K562 (cell line): ENCODE data around the gene LAMP1. TPM values are rescaled to one million over a fixed set of nuclear protein-coding genes. Genes with fewer than 3 reads are reported as not detected.
A peak's percentile ranks its signal among the peaks of the same experiment; 100 is the strongest.

Experiments used
- ATAC-seq: fragments of 200-7000 bp; cut with Tn5 transposase; 3 replicates; pipeline ENCODE4 v1.9.1; 2020; ENCODE audit warnings: moderate library complexity
- BruUV-seq: library from RNA; stranded (reverse); fragments of 400-500 nt; replicated peaks from 2 replicates; lab custom pipeline; 2021; lab: Mats Ljungman, UMichigan
- CTCF ChIA-PET: fragments of 300-600 bp; formaldehyde crosslinking; extraction: SDS; loops from one replicate; lab custom pipeline; 2021; ENCODE audit warnings: low intra/inter-chr PET ratio; lab: Yijun Ruan, JAX
- POLR2A ChIA-PET: fragments of 300-600, 350-650 bp; sonication (Branson Sonifier 250); formaldehyde crosslinking; extraction: SDS; loops from one replicate; lab custom pipeline; 2021; ENCODE audit warnings: antibody characterized with exemption, inconsistent platforms; lab: Yijun Ruan, JAX
- DNase-seq, 4 experiments: peaks; one replicate each; pipeline versions ENCODE4 v3.0.0 to v3.0.0-alpha.2; 2011 to 2018; ENCODE audit warnings: low spot score in 3 of 4, mixed read lengths in 3 of 4; ENCODE audit errors: extremely low read depth in 1 of 4
- FAIRE-seq: peaks from 2 replicates; lab custom pipeline; 2011; peaks lifted over from hg19 to GRCh38; lab: Jason Lieb, UNC
- H2AFZ ChIP-seq: 2 replicates; pipeline ENCODE4 v1.6.0; 2011; ENCODE audit warnings: low read depth, low read length, control low read depth, inconsistent platforms
- H3K27ac ChIP-seq: fragments of 200-600 bp; 3 replicates; pipeline ENCODE4 v1.8.0; 2011; ENCODE audit warnings: low read depth, mild to moderate bottlenecking, control low read depth, inconsistent platforms, low read length, moderate library complexity, mixed read lengths; ENCODE audit errors: extremely low read depth
- H3K27me3 ChIP-seq, 2 experiments: fragments of 300-600 bp in 1 of 2; 2 replicates in 1 of 2; 3 replicates in 1 of 2; pipeline versions ENCODE4 v1.6.0 to v1.8.0; 2011; ENCODE audit warnings: inconsistent platforms in 2 of 2, low read length in 2 of 2, mild to moderate bottlenecking in 1 of 2, mixed read lengths in 1 of 2, moderate library complexity in 1 of 2; ENCODE audit not compliant: control insufficient read depth in 2 of 2, insufficient read depth in 2 of 2
- H3K36me3 ChIP-seq: fragments of 300-600 bp; 3 replicates; pipeline ENCODE4 v1.8.0; 2011; ENCODE audit warnings: mild to moderate bottlenecking, low read length, inconsistent platforms; ENCODE audit not compliant: control insufficient read depth, insufficient read depth
- H3K4me1 ChIP-seq, 2 experiments: fragments of 200-600 bp in 1 of 2; replicated peaks in 1 of 2; 2 replicates in 1 of 2; 3 replicates in 1 of 2; pipeline versions ENCODE4 v1.5.1 to v1.8.0; 2011; ENCODE audit warnings: inconsistent platforms in 2 of 2, low read length in 2 of 2, mild to moderate bottlenecking in 1 of 2, mixed read lengths in 1 of 2, moderate library complexity in 1 of 2; ENCODE audit not compliant: control insufficient read depth in 2 of 2, insufficient read depth in 2 of 2
- H3K4me2 ChIP-seq: 2 replicates; pipeline ENCODE4 v1.6.1; 2011; ENCODE audit warnings: low read length, control low read depth, inconsistent platforms, mixed read lengths; ENCODE audit not compliant: insufficient read depth
- H3K4me3 ChIP-seq: fragments of 200-600 bp; sonication (generic), shearing (Covaris generic); 2 replicates; pipeline ENCODE4 v1.5.1; 2016; ENCODE audit warnings: control low read depth, inconsistent platforms
- H3K79me2 ChIP-seq: fragments of 200-600 bp; 3 replicates; pipeline ENCODE4 v1.8.0; 2011; ENCODE audit warnings: low read length, inconsistent platforms; ENCODE audit not compliant: control insufficient read depth, insufficient read depth
- H3K9ac ChIP-seq, 2 experiments: 2 replicates each; pipeline versions ENCODE4 v1.6.0 to v1.6.1; 2011; ENCODE audit warnings: low read depth in 2 of 2, low read length in 2 of 2, control low read depth in 1 of 2, inconsistent platforms in 1 of 2, mild to moderate bottlenecking in 1 of 2, mixed read lengths in 1 of 2; ENCODE audit not compliant: insufficient read depth in 1 of 2
- H3K9me1 ChIP-seq: one replicate; pipeline ENCODE4 v1.6.0; 2011; ENCODE audit warnings: inconsistent platforms, mild to moderate bottlenecking, low read length, moderate library complexity; ENCODE audit not compliant: control insufficient read depth, insufficient read depth
- H3K9me3 ChIP-seq: replicated peaks from 2 replicates; pipeline ENCODE4 v1.5.1; 2011; ENCODE audit warnings: low read depth, low read length, inconsistent platforms; ENCODE audit not compliant: control insufficient read depth, insufficient read depth
- H4K20me1 ChIP-seq: replicated peaks from 2 replicates; pipeline ENCODE4 v1.6.1; 2011; ENCODE audit warnings: low read length, inconsistent platforms, mixed read lengths; ENCODE audit not compliant: control insufficient read depth, insufficient read depth
- DACH1 ChIP-seq: fragments of 450-650 bp; IDR thresholded peaks from 2 replicates; pipeline ENCODE4 v1.6.1; 2018; ENCODE audit not compliant: partially characterized antibody
- FOXK1 ChIP-seq: sonication (generic); formaldehyde crosslinking; IDR thresholded peaks from 2 replicates; pipeline ENCODE4 v1.8.0; 2022; ENCODE audit warnings: missing genetic modification reagents, mild to moderate bottlenecking, borderline replicate concordance
- NONO ChIP-seq, 2 experiments: fragments of 200-400 bp in 1 of 2; fragments of 450-650 bp in 1 of 2; formaldehyde crosslinking in 1 of 2; IDR thresholded peaks; 2 replicates each; pipeline ENCODE4 v1.6.1; 2017; ENCODE audit warnings: low read depth in 2 of 2, mild to moderate bottlenecking in 2 of 2, moderate library complexity in 2 of 2, low read length in 1 of 2
- NR2C2 ChIP-seq, 2 experiments: fragments of 200-800 bp in 1 of 2; sonication (Bioruptor generic) in 1 of 2; sonication (generic) in 1 of 2; formaldehyde crosslinking in 1 of 2; IDR thresholded peaks; 2 replicates each; pipeline versions ENCODE4 v1.6.1 to v1.8.0; 2016 to 2022; ENCODE audit warnings: mild to moderate bottlenecking in 1 of 2, missing compliant biosample characterization in 1 of 2, missing genetic modification characterization in 1 of 2, missing genetic modification reagents in 1 of 2
- TFAM ChIP-seq: fragments of 250-450 bp; sonication (Bioruptor Pico); conservative IDR thresholded peaks from 2 replicates; pipeline ENCODE4 v1.5.0; 2021; ENCODE audit warnings: mild to moderate bottlenecking, moderate library complexity
- THAP7 ChIP-seq: fragments of 250-450 bp; sonication (Bioruptor Pico); IDR thresholded peaks from 2 replicates; pipeline ENCODE4 v1.5.0; 2021
- WGBS: fragments of 100-300 bp; shearing (Covaris generic); methylation state at CpG from one replicate; pipeline ENCODE4 v1.1.6; 2016; ENCODE audit warnings: low coverage, mixed read lengths; ENCODE audit not compliant: insufficient coverage; ENCODE audit errors: missing lambda C conversion rate; 5-methylcytosine and 5-hydroxymethylcytosine counted together
- in situ Hi-C: fragments of 300-500 bp; cut with MboI; formaldehyde crosslinking; loops from 4 replicates; pipeline ENCODE4 v1.15.0; 2018; ENCODE audit warnings: inconsistent platforms, mixed read lengths
- intact Hi-C: fragments of 100-400 bp; cut with micrococcal nuclease; formaldehyde crosslinking; loops from 2 replicates; pipeline ENCODE4 v1.14.2; 2022
- polyA plus RNA-seq, 8 experiments: library from polyadenylated mRNA; depleted of rRNA in 4 of 8; stranded (reverse) in 5 of 8; unstranded in 3 of 8; fragments of >200 nt; fragmentation: Nextera tagmentation in 2 of 8; fragmentation: Illumina TruSeq in 1 of 8; extraction: Ambion mirVana in 2 of 8; extraction: Trizol in 1 of 8; gene quantifications; 2 replicates each; pipeline versions ENCODE4 v1.2.1 to v1.2.3, GENCODE V29; 2011 to 2014; ENCODE audit warnings: inconsistent platforms in 1 of 8, missing spikeins in 1 of 8
- total RNA-seq, 7 experiments: library from RNA; depleted of rRNA in 6 of 7; stranded (reverse); fragments of >200 nt in 6 of 7; fragmentation: Illumina TruSeq in 2 of 7; extraction: Trizol in 2 of 7; gene quantifications; 2 replicates each; pipeline versions ENCODE4 v1.2.1 to v1.2.3, GENCODE V29; 2011 to 2021; ENCODE audit warnings: low replicate concordance in 1 of 7

LAMP1 gene
- total and polyA plus RNA-seq, 9 of the 15 experiments (the other 6 are each of a cell fraction or from before 2014, with no cell fraction given), result 2.2 to 70.1 (median 30.5) TPM

GRCh38 chr13:113297370-113298042 lies 467 bp downstream of the LAMP1 start:
- DNase-seq (peak; percentile 25 to 61 (median 50)), ATAC-seq (peak; percentile 17; the same call in 2 of the 3 replicates), FAIRE-seq (no peak)
- BruUV-seq, result no TSS peak
- Histone ChIP-seq H3K27ac (peak overlapping the region; percentile 70), H3K9ac (peak overlapping the region; percentile 79 to 96), H2AFZ (0 out of 2 replicates have a peak overlapping the region, but pooled peaks have one; percentile 24), H4K20me1 (0 out of 2 replicates have a peak, but pooled peaks cover 4% of the 10 kb centered on the region), H3K9me1 (no peaks in the 10 kb centered on the region), H3K9me3 (no peaks in the 10 kb centered on the region), H3K27me3 (no peaks in the 10 kb centered on the region), H3K36me3 (peaks cover 6% of the 10 kb centered on the region; the same call in 2 of the 3 replicates), H3K4me2 (peak overlapping the region; percentile 88), H3K4me1 (peaks cover 4 to 22% of the 10 kb centered on the region in 2 experiments; a peak in 4 of 5 replicates), H3K4me3 (peak overlapping the region; percentile 87), H3K79me2 (peaks cover 37% of the 10 kb centered on the region)
- TF ChIP-seq DACH1 (no peak), FOXK1 (0 out of 2 replicates have a peak, but pooled peaks have one; percentile 24), THAP7 (CRISPR knock-in tag) (0 out of 2 replicates have a peak, but pooled peaks have one; percentile 21), TFAM (CRISPR knock-in tag) (no peak), NONO (IDR thresholded peaks at IDR 0.05; ENCODE audit: low read depth in 2 of 2, low read length in 1 of 2) (0 out of 4 replicates have a peak, but pooled peaks of 1 of the 2 experiments have one; percentile 3), NR2C2 (CRISPR knock-in tag; IDR thresholded peaks at IDR 0.05) (no peak), NR2C2 (tag; IDR thresholded peaks at IDR 0.05) (peak; percentile 7; the same call in 1 of the 2 replicates)
- intact Hi-C loops (loop anchor here (5.0 kb wide), 1 partner anchor 60 kb away; no protein-coding TSS in a partner anchor), in situ Hi-C loops (no loop called here)
- WGBS, result 1% methylated on average over 22 of the region's 58 CpGs
- ChIA-PET POLR2A (no interaction called here), CTCF (interaction anchor here (0.7 kb wide), 1 partner anchor 87 kb away, joined by 3 read pairs; no protein-coding TSS in a partner anchor)
